ENCODE measurements around the gene P2RY14.

P2RY14 gene

GRCh38 chr3:151301787-151302186, 23.4 kb upstream of the P2RY14 start:
- no peak for DNase-seq (ENCODE audit: low spot score)

GRCh38 chr3:151300539-151300938, 22.2 kb upstream of the P2RY14 start:
- DNase-seq (ENCODE audit: low spot score) = no peak

GRCh38 chr3:151299006-151299405, 20.7 kb upstream of the P2RY14 start:
- DNase-seq (ENCODE audit: low spot score) = no peak

GRCh38 chr3:151297429-151297828, 19.1 kb upstream of the P2RY14 start:
- no peak for DNase-seq (ENCODE audit: low spot score)

- no peak for DNase-seq (ENCODE audit: low spot score)
Measured at GRCh38 chr3:151296226-151296625, 17.9 kb upstream of the P2RY14 start.

GRCh38 chr3:151293127-151293526, 14.8 kb upstream of the P2RY14 start:
- no peak for DNase-seq (ENCODE audit: low spot score)

- DNase-seq (ENCODE audit: low spot score) = no peak
Measured at GRCh38 chr3:151290673-151291072, 12.3 kb upstream of the P2RY14 start.

GRCh38 chr3:151289445-151289844, 11.1 kb upstream of the P2RY14 start:
- no peak for DNase-seq (ENCODE audit: low spot score)

- DNase-seq (ENCODE audit: low spot score) = no peak
Measured at GRCh38 chr3:151285940-151286339, 7.6 kb upstream of the P2RY14 start.

- DNase-seq (ENCODE audit: low spot score) = no peak
Measured at GRCh38 chr3:151283907-151284461, 5.6 kb upstream of the P2RY14 start.

GRCh38 chr3:151283387-151283786, 5.0 kb upstream of the P2RY14 start:
- no peak for DNase-seq (ENCODE audit: low spot score)

- peak; percentile 59 for DNase-seq (ENCODE audit: low spot score)
Measured at GRCh38 chr3:151282921-151283320, 4.6 kb upstream of the P2RY14 start.

GRCh38 chr3:151281671-151282324, 3.5 kb upstream of the P2RY14 start:
- no peak for DNase-seq (ENCODE audit: low spot score)

GRCh38 chr3:151276687-151277042, 1.7 kb downstream of the P2RY14 start:
- no peak for DNase-seq (ENCODE audit: low spot score)

GRCh38 chr3:151276038-151276686, 2.2 kb downstream of the P2RY14 start:
- no peak for DNase-seq (ENCODE audit: low spot score)

- DNase-seq (ENCODE audit: low spot score) = no peak
Measured at GRCh38 chr3:151275091-151275490, 3.3 kb downstream of the P2RY14 start.

GRCh38 chr3:151269631-151270030, 8.7 kb downstream of the P2RY14 start:
- DNase-seq (ENCODE audit: low spot score) = no peak

- no peak for DNase-seq (ENCODE audit: low spot score)
Measured at GRCh38 chr3:151268267-151269235, 9.8 kb downstream of the P2RY14 start.

- no peak for DNase-seq (ENCODE audit: low spot score)
Measured at GRCh38 chr3:151267066-151267465, 11.3 kb downstream of the P2RY14 start.

- no peak for DNase-seq (ENCODE audit: low spot score)
Measured at GRCh38 chr3:151265866-151266265, 12.5 kb downstream of the P2RY14 start.

- no peak for DNase-seq (ENCODE audit: low spot score)
Measured at GRCh38 chr3:151265166-151265565, 13.2 kb downstream of the P2RY14 start.

- DNase-seq (ENCODE audit: low spot score) = no peak
Measured at GRCh38 chr3:151264605-151265004, 13.7 kb downstream of the P2RY14 start.

Data from SK-N-DZ (cell line).